Activated CD4-positive, alpha-beta T cell treated with anti-CD3 and anti-CD28 coated beads for 36 hours (primary cell): ENCODE measurements around the gene MDK. TPM values are rescaled to one million over a fixed set of nuclear protein-coding genes. Genes with fewer than 3 reads are reported as not detected.

Experiments
- ATAC-seq: fragments of 200-7000 bp; cut with Tn5 transposase; one replicate; pipeline ENCODE4 v1.10.0; 2021; ENCODE audit warnings: mild to moderate bottlenecking, moderate library complexity
- CTCF ChIA-PET: fragments of 350-600 bp; sonication (Branson Sonifier 250); formaldehyde crosslinking; loops from one replicate; lab custom pipeline; 2021; ENCODE audit warnings: antibody characterized with exemption; lab: Charles Lee
- POLR2A ChIA-PET: fragments of 350-600 bp; sonication (Branson Sonifier 250); formaldehyde crosslinking; loops from one replicate; lab custom pipeline; 2021; ENCODE audit warnings: antibody characterized with exemption, inconsistent platforms; lab: Charles Lee
- DNase-seq: peaks from one replicate; pipeline ENCODE4 v3.0.0-alpha.2; 2020
- H3K27ac Mint-ChIP-seq: one replicate; pipeline ENCODE4 v1.8.0; 2021; ENCODE audit warnings: mixed read lengths
- H3K27me3 Mint-ChIP-seq: one replicate; pipeline ENCODE4 v1.8.0; 2021; ENCODE audit warnings: mixed read lengths
- H3K36me3 Mint-ChIP-seq: one replicate; pipeline ENCODE4 v1.8.0; 2021; ENCODE audit warnings: low read depth, mixed read lengths
- H3K4me1 Mint-ChIP-seq: one replicate; pipeline ENCODE4 v1.8.0; 2021; ENCODE audit warnings: mixed read lengths
- H3K4me3 Mint-ChIP-seq: one replicate; pipeline ENCODE4 v1.8.0; 2021; ENCODE audit warnings: mild to moderate bottlenecking, moderate library complexity, mixed read lengths
- H3K9me3 Mint-ChIP-seq: one replicate; pipeline ENCODE4 v1.8.0; 2021; ENCODE audit warnings: low read depth, mixed read lengths
- intact Hi-C, 2 experiments: fragments of 100-400 bp; cut with DNase I in 1 of 2; cut with micrococcal nuclease in 1 of 2; formaldehyde crosslinking; loops; one replicate each; pipeline versions ENCODE4 v1.14.2 to v1.15.1; 2022 to 2024; cut with DNase I, micrococcal nuclease
- total RNA-seq, 2 experiments: library from RNA; stranded (reverse); gene quantifications; one replicate each; pipeline ENCODE4 v1.2.3, GENCODE V29; 2021

The MDK gene
- total RNA-seq, 2 experiments from 2014 or later: 3.0 to 6.7 TPM

DNA sequence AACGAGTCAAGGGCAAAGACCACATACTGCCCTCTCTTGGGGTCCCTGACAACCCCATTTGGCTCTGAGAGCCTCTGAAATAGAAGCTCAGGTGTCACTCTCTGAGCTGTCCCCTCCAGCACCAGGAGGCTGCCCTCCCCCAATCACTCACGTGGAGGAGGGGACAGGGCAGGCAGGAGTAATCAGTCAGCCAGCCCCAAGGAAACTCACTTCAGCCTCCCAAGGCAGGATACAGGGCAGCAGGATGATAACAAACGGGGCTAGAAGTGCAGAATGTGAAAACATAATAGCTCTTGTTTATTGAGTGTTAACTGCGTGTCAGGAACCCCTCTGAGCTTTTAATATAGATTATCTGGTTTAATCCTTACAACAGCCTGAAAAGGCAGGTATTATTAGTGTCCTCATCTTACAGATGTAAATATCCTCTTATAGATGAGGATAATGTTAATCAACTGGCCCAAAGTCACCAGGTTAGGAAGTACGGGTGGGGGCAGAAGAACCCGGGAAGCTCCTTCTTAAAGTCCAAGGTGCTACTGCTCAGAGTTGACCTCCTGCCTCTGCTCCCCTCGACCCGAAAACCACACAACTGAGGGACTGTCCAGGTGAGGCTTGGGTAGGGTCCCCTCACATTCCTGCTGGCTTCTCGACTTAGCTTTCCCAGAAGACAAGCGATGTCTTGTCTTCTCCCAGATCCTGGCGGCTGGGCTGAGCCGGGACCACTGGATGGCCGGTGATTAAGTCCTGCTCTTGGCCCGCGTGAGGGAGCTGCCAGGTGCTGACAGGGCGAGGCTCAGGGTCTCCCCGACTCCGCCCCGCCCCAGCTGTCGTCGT lies 7.4 kb downstream of the MDK start:
- POLR2A ChIA-PET: interaction anchor here (0.5 to 0.6 kb wide), 2 partner anchors 30 to 46 kb away, joined by 3 to 5 read pairs; no protein-coding TSS in a partner anchor
- H3K4me1 Mint-ChIP-seq: peaks cover 22% of the 10 kb centered on the region
- DNase-seq: no peak
- H3K27ac Mint-ChIP-seq: no peak overlapping the region
- intact Hi-C loops: loop anchor here (1.0 to 5.0 kb wide), 6 partner anchors 140 to 312 kb away; partner anchors contain the start of genes ATG13 (in 2 of the 2), HARBI1 (in 2 of the 2), ARHGAP1 (in 1 of the 2) and ZNF408 (in 1 of the 2)
- H3K9me3 Mint-ChIP-seq: no peaks in the 10 kb centered on the region
- peak; percentile 1 for ATAC-seq
- H3K36me3 Mint-ChIP-seq: peaks cover 2% of the 10 kb centered on the region
- CTCF ChIA-PET: interaction anchor here (0.7 to 3.7 kb wide), 18 partner anchors 9 to 508 kb away, joined by 3 to 32 read pairs (median 4); partner anchors contain the start of gene MDK
- peaks cover 58% of the 10 kb centered on the region for H3K27me3 Mint-ChIP-seq
- H3K4me3 Mint-ChIP-seq: no peak overlapping the region

DNA sequence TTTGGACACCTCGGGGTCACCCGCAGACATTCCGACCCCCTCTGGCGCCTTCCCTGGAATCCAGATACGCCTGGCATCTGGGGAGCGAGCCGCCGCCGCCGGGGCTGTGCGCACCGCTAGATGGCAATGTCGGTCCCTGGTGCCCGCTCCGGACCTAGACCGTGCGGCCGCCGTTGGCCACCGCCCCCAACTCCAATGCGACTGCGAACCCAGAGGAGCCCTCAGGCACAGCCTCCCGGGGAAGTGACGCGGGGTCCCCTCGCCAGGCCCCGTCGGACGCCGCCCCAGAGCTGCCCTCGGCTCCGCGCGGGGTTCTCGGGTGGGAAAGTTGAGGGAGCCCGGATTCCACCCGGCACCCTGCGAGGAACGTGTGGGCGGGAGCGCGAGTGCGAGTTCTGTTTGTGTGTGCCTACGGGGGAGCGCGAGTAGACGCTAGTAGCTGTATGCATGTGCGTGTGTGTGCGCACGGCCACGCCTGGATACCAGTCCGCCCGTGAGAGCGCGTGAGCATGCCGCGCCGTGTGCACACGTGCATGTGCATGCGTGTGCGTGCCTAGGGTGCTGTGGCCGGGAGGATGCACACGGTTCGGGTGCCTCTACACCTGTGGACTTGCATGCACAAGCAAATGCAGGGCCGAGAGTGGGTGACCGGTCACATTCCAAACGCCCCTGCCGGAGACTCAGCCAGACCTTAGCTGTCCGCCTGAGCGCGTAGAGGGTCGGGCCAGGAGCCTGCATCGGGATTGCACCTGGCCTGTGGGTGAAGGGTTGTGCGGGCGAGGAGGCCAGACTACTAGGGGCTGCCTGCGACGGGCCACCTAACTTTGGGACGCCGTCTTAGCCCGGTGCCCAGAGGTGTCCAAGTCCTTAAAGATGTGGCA lies 8.2 kb downstream of the MDK start:
- ATAC-seq (peak; percentile 66), DNase-seq (peak; percentile 81)
- intact Hi-C loops: loop anchor here (1.0 to 5.0 kb wide), 6 partner anchors 140 to 311 kb away; partner anchors contain the start of genes ATG13 (in 2 of the 2), HARBI1 (in 2 of the 2), ARHGAP1 (in 1 of the 2) and ZNF408 (in 1 of the 2)
- CTCF ChIA-PET: interaction anchor here (0.5 to 3.7 kb wide), 16 partner anchors 10 to 502 kb away, joined by 3 to 32 read pairs (median 4); partner anchors contain the start of gene MDK
- Mint-ChIP-seq H3K36me3 (peaks cover 2% of the 10 kb centered on the region), H3K9me3 (no peaks in the 10 kb centered on the region), H3K4me1 (peaks cover 22% of the 10 kb centered on the region), H3K27ac (no peak overlapping the region), H3K27me3 (peaks cover 56% of the 10 kb centered on the region), H3K4me3 (peak overlapping the region; percentile 50)
- POLR2A ChIA-PET: interaction anchor here (0.6 kb wide), 1 partner anchor 47 kb away, joined by 3 read pairs; no protein-coding TSS in a partner anchor

DNA sequence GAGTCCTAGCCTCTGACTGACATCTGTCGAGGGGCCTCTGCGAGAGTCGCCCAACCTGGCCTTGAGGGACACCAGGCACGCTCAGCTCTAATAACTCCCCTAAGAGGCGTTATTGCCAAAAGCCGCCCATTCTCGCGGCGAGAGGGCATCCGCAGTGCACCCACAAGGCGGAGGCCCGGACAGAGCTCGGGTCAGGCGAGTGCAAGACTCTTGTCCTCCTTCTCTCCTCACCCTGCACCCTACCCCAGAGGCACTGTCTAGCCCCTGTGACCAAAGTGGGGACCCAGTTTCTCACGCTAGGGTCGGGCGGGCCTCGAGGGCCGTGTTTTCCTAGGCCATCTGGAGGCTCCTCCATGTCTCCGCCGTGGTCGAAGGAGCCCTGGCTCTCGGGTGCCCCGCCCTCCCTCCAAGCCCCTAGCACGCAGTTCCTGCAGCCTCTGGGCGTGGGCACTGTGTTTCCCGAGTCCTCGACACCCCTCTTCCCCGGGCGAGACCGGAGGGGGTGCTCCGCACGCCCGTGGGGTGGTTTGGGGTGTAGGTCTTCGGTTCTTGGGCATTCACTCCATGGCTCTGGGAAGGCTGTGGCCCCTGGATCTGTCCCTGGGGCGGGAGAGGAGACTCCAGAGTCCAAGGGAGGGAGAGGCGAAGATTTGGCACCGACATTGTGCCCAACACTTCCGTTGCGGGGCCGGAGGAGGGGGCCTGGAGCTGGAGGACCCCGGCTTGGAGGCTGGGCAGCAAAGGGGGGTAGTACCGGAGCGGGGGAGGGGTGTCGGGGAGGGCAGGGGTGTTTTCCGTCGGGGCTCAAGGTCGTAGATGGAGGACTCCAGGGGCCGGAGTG lies 9.1 kb downstream of the MDK start:
- H3K4me3 Mint-ChIP-seq: peak overlapping the region; percentile 34
- intact Hi-C loops: no loop called here
- peak; percentile 18 for DNase-seq
- H3K9me3 Mint-ChIP-seq: no peaks in the 10 kb centered on the region
- CTCF ChIA-PET: interaction anchor here (0.5 to 3.7 kb wide), 11 partner anchors 9 to 473 kb away, joined by 3 to 32 read pairs (median 4); partner anchors contain the start of genes MDK and PEX16
- H3K4me1 Mint-ChIP-seq: peaks cover 22% of the 10 kb centered on the region
- H3K27me3 Mint-ChIP-seq: peaks cover 53% of the 10 kb centered on the region
- no peak overlapping the region for H3K27ac Mint-ChIP-seq
- no peak for ATAC-seq
- POLR2A ChIA-PET: no interaction called here
- H3K36me3 Mint-ChIP-seq: peaks cover 2% of the 10 kb centered on the region

DNA sequence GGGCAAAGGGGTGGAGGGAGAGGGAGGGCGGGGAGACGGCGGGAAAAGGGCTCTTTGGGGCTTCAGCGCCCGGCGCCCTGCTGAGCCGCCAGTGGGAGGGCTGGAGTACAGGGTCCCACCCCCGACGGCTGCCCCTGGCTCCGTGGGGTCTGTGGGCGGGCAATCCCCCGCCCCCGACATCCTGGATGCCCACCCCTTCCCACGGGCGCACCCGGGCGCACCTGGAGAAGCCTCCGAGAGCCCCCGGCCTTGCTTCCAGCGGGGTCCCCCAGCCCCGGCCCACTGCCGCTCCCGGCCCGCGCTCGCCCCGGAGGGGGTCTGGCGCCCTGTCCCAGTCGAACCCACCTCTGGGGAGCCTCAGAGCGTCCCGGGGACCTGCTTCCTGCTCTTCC lies 9.7 kb downstream of the MDK start:
- intact Hi-C loops: no loop called here
- DNase-seq: no peak
- no peak for ATAC-seq
- Mint-ChIP-seq H3K4me1 (peaks cover 22% of the 10 kb centered on the region), H3K27me3 (peaks cover 49% of the 10 kb centered on the region), H3K4me3 (no peak overlapping the region), H3K9me3 (no peaks in the 10 kb centered on the region), H3K36me3 (peaks cover 2% of the 10 kb centered on the region), H3K27ac (no peak overlapping the region)
- CTCF ChIA-PET: interaction anchor here (0.5 to 2.1 kb wide), 5 partner anchors 8 to 39 kb away, joined by 3 to 9 read pairs (median 6); no protein-coding TSS in a partner anchor
- POLR2A ChIA-PET: interaction anchor here (0.5 to 1.3 kb wide), 2 partner anchors 8 to 318 kb away, joined by 3 read pairs; no protein-coding TSS in a partner anchor

DNA sequence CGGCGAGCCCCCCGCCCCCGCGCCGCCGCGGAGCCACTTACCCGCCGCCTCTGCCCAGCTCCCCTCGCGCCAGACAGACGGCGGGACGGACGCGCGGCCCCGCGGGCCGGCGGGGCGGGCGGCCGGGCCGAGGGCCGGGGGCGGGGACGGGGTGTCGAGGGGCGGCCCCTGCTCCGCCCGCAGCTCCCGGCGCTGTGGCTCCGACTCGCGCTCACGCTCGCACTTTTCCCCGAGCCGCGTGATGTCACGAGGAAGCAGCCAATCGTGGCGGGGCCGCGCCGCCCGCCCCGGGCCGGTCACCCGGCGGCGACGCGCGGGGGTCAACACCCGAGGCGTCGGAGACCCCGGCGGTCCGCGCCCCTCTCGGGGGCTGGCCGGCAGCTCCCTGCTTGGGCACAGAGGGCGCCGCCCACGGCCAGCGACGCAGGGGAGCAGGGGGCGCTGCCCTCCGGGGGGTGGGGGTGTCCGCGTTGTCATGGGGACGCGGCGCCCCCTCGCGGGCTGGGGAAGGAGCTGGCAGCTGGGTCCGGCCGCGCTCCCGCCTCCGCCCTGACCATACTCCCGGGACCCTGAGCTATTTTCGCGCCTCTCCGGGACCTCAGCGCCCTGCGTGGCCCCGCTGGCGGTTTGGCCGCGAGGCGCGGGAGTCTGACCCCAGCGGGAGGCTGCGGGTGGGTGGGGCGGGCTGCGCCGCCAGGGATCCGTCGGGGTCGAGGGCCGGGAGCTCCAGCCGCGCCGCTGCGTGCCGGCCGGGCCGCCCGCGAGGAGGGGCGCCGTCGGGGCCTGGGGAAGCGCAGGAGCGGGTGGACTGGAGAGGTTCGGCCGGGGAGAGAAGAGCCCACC lies 10.3 kb downstream of the MDK start, which contains the start of gene CHRM4:
Gene CHRM4, minus strand, starts transcription at position 199 of the 843 bp plus-strand sequence. CDS start 5,219 bp downstream, outside the sequence.
- DNase-seq (peak; percentile 57), ATAC-seq (no peak)
- Mint-ChIP-seq H3K27ac (no peak within 1 kb of the TSS), H3K9me3 (no peaks in the 10 kb centered on the region), H3K4me3 (peak within 1 kb of the TSS; percentile 61), H3K4me1 (peaks cover 22% of the 10 kb centered on the region), H3K27me3 (peaks cover 42% of the 10 kb centered on the region), H3K36me3 (peaks cover 2% of the 10 kb centered on the region)
- ChIA-PET POLR2A (interaction anchor here (0.5 to 1.3 kb wide), 2 partner anchors 9 to 317 kb away, joined by 3 read pairs; no protein-coding TSS in a partner anchor), CTCF (interaction anchor here (0.5 to 2.1 kb wide), 10 partner anchors 8 to 527 kb away, joined by 3 to 9 read pairs (median 4); partner anchors contain the start of gene DGKZ)
- intact Hi-C loops: loop anchor here in 1 of 2 experiments (1.0 kb wide), 2 partner anchors 10 to 226 kb away; partner anchors contain the start of genes ATG13, HARBI1 and MDK

DNA sequence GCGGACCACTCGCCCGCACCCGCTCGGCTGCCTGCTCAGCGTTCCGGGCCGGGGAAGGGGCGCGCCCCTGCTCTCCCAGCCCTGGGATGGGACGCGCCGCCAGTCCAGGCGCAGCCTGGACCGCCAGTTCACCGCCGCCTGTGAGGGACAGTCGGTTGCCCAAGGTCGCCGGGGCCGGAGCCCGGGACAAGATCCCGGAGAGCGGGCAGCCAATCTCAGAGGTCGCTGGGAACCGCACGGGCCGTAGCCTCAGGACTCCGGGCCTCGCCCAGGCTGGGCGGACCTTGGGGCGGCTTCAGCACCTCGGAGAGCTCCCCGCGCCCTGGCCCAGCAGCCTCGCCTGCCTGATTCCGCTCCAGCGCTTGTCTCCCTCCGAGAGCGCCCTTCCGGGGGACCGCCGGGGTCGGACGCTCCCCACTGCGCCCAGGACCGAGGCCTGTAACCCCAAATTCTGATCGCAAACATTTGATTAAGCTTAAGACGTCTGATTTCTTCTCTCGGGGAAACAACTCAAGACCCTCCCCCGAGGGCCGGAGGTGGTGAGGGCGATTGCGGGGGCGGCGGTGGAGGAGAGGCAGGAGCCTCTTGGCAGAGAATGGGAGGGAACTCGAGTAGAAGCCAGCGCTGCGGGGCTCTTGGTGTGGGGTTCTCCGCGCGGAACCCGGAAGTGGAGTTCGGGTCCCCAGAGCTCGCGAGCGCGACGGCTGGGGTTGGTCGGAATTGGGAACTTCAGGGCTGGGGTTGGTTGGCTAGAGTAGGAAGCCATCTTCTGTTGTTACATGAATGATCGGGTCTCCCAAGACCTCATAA lies 11.2 kb downstream of the MDK start:
- peaks cover 37% of the 10 kb centered on the region for H3K27me3 Mint-ChIP-seq
- peak; percentile 76 for ATAC-seq
- POLR2A ChIA-PET: interaction anchor here (1.3 kb wide), 1 partner anchor 9 kb away, joined by 3 read pairs; no protein-coding TSS in a partner anchor
- peaks cover 22% of the 10 kb centered on the region for H3K4me1 Mint-ChIP-seq
- intact Hi-C loops: loop anchor here in 1 of 2 experiments (1.0 kb wide), 2 partner anchors 11 to 225 kb away; partner anchors contain the start of genes ATG13, HARBI1 and MDK
- no peak overlapping the region for H3K27ac Mint-ChIP-seq
- H3K36me3 Mint-ChIP-seq: peaks cover 8% of the 10 kb centered on the region
- peak overlapping the region; percentile 61 for H3K4me3 Mint-ChIP-seq
- peak; percentile 89 for DNase-seq
- no peaks in the 10 kb centered on the region for H3K9me3 Mint-ChIP-seq
- CTCF ChIA-PET: interaction anchor here (0.6 to 2.1 kb wide), 10 partner anchors 9 to 527 kb away, joined by 3 to 9 read pairs (median 4); partner anchors contain the start of gene DGKZ

DNA sequence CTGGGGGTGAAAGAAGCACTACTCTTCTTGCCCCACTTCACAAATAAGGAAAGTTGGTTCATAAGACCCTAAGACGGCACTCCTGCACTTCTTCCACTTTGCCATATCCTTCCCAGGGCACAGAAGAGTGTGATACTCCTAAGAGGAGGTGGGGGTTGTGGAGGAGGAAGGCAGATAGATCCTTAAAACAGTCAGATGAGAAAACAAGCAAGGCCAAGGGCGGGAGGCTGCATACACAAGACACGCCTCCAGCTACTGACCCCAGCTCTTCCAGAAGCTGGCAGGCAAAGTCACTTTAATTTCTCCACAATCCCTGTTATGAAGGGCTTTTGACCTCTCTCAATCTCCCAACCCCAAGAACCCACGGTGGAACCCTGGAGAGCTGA lies 11.8 kb downstream of the MDK start:
- intact Hi-C loops: no loop called here
- H3K36me3 Mint-ChIP-seq: peaks cover 8% of the 10 kb centered on the region
- no peak for ATAC-seq

DNA sequence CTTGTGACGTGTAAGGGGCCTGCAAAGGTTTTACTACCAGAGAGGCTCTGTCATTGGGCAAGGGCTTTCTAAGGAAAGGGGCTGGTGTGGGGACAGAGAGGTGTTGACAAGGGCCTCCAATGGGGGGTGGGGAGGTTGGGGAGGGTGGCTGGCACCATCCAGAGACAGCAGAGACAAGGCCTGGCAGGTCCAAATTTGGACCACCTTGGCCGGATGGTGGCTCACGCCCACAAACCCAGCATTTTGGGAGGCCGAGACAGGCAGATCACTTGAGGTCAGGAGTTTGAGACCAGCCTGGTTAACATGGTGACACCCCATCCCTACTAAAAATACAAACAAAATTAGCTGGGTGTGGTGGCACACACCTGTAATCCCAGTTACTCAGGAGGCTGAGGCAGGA lies 12.3 kb downstream of the MDK start:
- ChIA-PET CTCF (no interaction called here), POLR2A (no interaction called here)
- peaks cover 8% of the 10 kb centered on the region for H3K36me3 Mint-ChIP-seq
- H3K27me3 Mint-ChIP-seq: peaks cover 28% of the 10 kb centered on the region
- peaks cover 18% of the 10 kb centered on the region for H3K4me1 Mint-ChIP-seq
- intact Hi-C loops: no loop called here
- H3K27ac Mint-ChIP-seq: no peak overlapping the region
- DNase-seq (no peak), ATAC-seq (no peak)
- no peak overlapping the region for H3K4me3 Mint-ChIP-seq
- no peaks in the 10 kb centered on the region for H3K9me3 Mint-ChIP-seq

More for the DNA sequence above, 11.8 kb downstream of the MDK start:
- ChIA-PET CTCF (interaction anchor here (0.9 to 2.1 kb wide), 6 partner anchors 10 to 137 kb away, joined by 3 to 9 read pairs (median 5); no protein-coding TSS in a partner anchor), POLR2A (no interaction called here)
- peak overlapping the region; percentile 61 for H3K4me3 Mint-ChIP-seq
- peaks cover 33% of the 10 kb centered on the region for H3K27me3 Mint-ChIP-seq
- peaks cover 20% of the 10 kb centered on the region for H3K4me1 Mint-ChIP-seq
- no peaks in the 10 kb centered on the region for H3K9me3 Mint-ChIP-seq
- H3K27ac Mint-ChIP-seq: no peak overlapping the region
- DNase-seq: no peak
